GM10248 (cell line): ENCODE measurements around the gene MKKS.
"Not testable (repeated sequence)": the region's sequence is repeated elsewhere in the genome, so short reads cannot be mapped to it uniquely, and the experiment has no call there.

Source experiments
- CTCF ChIA-PET: fragments of 300-600 bp; sonication (Branson Sonifier 250); formaldehyde crosslinking; extraction: SDS; loops from one replicate; lab custom pipeline; 2021; ENCODE audit warnings: antibody characterized with exemption; lab: Yijun Ruan, JAX
- POLR2A ChIA-PET: fragments of 350-650 bp; sonication (Branson Sonifier 250); formaldehyde crosslinking; extraction: SDS; loops from one replicate; lab custom pipeline; 2020; ENCODE audit warnings: antibody characterized with exemption; lab: Yijun Ruan, JAX
- DNase-seq: peaks from one replicate; pipeline ENCODE4 v3.0.0; 2012; ENCODE audit errors: extremely low spot score
- CTCF ChIP-seq: IDR thresholded peaks from 2 replicates; pipeline ENCODE4 v1.5.1; 2012; ENCODE audit warnings: mild to moderate bottlenecking, low read depth; ENCODE audit errors: extremely low read depth, missing control alignments, control extremely low read depth

MKKS gene

GRCh38 chr20:10428008-10428407 lies 6.0 kb downstream of the MKKS start:
- POLR2A ChIA-PET: no interaction called here
- no peak for DNase-seq
- no peak for TF ChIP-seq CTCF
- CTCF ChIA-PET: interaction anchor here (0.7 to 8.5 kb wide), 14 partner anchors 8 to 811 kb away, joined by 3 to 76 read pairs (median 6); partner anchors contain the start of gene SLX4IP

GRCh38 chr20:10427060-10427692 lies 6.8 kb downstream of the MKKS start:
- CTCF ChIA-PET: interaction anchor here (0.8 to 8.5 kb wide), 18 partner anchors 9 to 810 kb away, joined by 3 to 76 read pairs (median 6); partner anchors contain the start of gene SLX4IP
- peak; percentile 76 for TF ChIP-seq CTCF
- POLR2A ChIA-PET: no interaction called here
- DNase-seq: peak; percentile 31

- no peak for TF ChIP-seq CTCF
- DNase-seq: no peak
- POLR2A ChIA-PET: no interaction called here
- CTCF ChIA-PET: interaction anchor here (1.9 to 8.5 kb wide), 2 partner anchors 9 to 806 kb away, joined by 8 to 76 read pairs; no protein-coding TSS in a partner anchor
Observed at GRCh38 chr20:10423735-10424134, 10.3 kb downstream of the MKKS start.

DNA sequence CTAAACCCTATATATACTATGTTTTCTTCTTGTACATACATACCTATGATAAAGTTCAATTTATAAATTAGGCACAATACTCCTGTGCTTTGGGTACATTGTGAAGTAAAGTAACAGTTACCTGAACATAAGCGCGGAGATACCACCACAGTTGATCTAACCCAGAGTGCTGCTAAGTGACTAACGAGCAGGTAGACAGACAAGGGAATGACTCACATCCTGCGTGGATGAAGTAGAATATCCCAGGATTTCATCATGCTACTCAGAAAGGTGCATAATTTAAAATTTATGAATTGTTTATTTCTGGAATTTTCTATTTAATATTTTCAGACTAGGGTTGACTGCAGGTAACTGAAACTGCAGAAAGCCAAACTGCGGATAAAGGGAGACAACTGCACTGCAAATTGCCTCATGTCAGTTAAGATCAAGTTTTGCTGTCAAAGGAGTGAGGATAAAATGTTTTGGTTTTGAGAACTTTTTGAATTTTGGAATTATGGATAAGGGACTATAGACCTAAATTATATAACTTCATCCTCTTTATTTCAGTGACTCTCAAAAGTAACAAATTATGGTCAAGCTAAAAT lies 14.4 kb downstream of the MKKS start:
- TF ChIP-seq CTCF: no peak
- CTCF ChIA-PET: no interaction called here
- no peak for DNase-seq
- POLR2A ChIA-PET: no interaction called here

GRCh38 chr20:10417218-10417617 lies 16.8 kb downstream of the MKKS start:
- CTCF ChIA-PET: interaction anchor here (9.3 kb wide), 1 partner anchor 10 kb away, joined by 76 read pairs; no protein-coding TSS in a partner anchor
- DNase-seq, POLR2A ChIA-PET: not testable (repeated sequence)

DNA sequence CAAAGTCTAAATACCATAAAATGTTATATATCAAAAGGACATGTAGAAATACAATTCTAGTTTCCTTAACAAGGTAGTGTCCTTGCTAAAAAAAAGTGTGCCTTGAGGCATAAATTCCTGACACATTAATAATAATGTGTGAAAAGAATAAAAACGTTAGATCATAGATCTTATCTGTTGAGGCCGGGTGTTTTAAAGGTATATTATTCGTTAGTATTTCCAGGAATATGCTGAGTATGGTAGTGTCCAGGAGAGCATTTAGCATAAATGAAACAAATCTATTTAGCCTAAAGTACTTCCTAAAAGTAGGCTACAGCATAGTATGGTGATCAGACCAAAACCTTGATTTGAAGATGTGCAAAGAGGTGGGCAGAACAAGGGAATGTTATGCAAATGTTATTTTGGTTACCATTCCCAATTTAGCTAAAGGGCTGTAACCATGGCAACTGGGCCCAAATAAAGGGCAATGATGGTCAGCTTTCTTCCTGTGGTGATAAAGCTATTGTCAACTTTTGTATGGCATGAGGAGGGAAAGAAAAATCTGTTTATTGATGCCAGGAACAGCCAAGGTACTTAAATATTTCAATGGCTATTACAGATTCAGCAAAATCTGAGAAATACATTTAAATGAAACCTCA lies 18.9 kb downstream of the MKKS start:
- ChIA-PET POLR2A (no interaction called here), CTCF (interaction anchor here (9.3 kb wide), 1 partner anchor 12 kb away, joined by 76 read pairs; no protein-coding TSS in a partner anchor)
- no peak for TF ChIP-seq CTCF
- no peak for DNase-seq
